ENCODE measurements around the gene NRL.

DNA sequence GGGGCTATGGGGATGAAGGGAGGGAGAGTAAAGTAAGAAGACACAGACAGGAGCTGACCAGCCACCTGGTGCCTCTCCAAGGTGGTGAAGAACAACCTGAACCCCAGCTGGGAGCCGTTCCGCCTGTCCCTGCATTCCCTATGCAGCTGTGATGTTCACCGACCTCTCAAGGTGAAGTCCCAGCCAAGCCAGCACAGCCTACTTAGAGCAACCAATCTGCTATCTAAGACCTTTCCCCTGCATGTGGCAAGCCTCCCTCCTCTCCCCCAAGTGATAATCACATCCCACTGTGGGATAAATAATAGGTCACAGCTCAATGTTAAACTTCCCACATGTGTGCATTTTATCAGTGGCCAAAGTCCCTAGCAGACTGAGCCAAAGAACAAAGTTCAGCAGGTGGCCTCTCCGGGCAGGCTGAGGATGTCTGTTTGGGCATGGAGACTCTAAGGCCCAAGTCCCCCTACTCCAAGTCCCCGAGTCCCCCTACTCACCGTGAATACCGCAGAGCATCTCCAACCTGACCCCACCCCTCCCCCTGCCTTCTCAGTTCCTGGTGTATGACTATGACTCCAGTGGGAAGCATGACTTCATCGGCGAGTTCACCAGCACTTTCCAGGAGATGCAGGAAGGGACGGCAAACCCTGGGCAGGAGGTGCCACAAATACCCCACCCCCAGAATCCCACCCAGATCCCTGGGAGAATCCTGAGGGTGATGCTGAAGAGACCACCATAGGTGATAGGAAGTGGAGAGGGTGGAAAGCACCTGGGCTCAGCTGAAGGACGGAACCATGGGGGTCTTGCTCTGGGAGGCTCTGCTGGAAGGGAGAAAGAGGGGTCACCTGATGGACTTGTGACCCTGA lies 39.9 kb downstream of the NRL start:
- TF ChIP-seq, protein P1, sequence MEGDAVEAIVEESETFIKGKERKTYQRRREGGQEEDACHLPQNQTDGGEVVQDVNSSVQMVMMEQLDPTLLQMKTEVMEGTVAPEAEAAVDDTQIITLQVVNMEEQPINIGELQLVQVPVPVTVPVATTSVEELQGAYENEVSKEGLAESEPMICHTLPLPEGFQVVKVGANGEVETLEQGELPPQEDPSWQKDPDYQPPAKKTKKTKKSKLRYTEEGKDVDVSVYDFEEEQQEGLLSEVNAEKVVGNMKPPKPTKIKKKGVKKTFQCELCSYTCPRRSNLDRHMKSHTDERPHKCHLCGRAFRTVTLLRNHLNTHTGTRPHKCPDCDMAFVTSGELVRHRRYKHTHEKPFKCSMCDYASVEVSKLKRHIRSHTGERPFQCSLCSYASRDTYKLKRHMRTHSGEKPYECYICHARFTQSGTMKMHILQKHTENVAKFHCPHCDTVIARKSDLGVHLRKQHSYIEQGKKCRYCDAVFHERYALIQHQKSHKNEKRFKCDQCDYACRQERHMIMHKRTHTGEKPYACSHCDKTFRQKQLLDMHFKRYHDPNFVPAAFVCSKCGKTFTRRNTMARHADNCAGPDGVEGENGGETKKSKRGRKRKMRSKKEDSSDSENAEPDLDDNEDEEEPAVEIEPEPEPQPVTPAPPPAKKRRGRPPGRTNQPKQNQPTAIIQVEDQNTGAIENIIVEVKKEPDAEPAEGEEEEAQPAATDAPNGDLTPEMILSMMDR (IDR thresholded peaks at IDR 0.05; ENCODE audit: low read length): no peak
- TF ChIP-seq EZH2 (optimal IDR thresholded peaks at IDR 0.05; ENCODE audit: low read depth, low read length): no peak

Data from MM.1S (cell line).